GM18861 (cell line): ENCODE results near the gene SMYD4.
"Not testable (repeated sequence)": the region's sequence is repeated elsewhere in the genome, so short reads cannot be mapped to it uniquely, and the experiment has no call there.

Experiments
- ATAC-seq: cut with Tn5 transposase; IDR thresholded peaks from one replicate; pipeline ENCODE4 v1.9.1; 2021; ENCODE audit not compliant: unreplicated experiment

Gene SMYD4

GRCh38 chr17:1785930-1786329 is 43.8 kb downstream of the SMYD4 start:
- ATAC-seq: no peak

DNA sequence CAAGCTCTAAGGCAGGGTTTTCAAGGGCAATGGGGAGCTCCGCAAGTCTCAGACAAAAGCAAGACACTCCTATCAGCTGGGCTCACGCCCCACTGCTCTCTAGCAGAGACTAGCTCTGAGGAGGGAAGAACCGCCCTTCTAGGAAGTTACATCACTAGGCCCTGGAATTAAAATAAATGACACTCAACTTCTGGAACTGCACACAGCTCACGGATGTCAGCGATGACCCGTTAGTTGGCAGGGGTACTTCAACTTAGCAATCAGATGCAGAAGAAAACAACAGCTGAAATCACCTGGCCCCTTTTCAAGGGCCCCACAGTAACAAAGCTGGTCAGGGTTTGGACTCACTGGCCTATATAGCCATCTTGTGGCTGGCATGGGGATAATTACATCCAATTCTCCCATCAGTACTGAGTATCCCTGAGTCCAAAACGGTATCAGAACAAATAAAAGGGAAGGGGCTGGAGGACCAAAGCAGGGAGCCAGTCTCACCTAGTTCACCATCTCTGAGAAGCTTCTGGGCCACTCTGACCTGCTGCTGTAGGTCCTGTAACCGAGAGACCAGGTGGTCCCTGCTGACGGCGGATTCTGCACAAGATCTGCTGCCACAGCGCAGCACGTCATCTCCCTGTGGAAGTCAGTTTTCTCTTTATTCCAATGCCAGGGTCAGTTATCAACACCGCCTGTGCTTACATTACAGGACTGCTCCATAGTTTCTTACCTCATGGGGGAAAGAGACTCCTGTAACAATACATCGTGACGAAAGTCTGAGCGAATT is 45.7 kb downstream of the SMYD4 start:
- ATAC-seq: no peak

DNA sequence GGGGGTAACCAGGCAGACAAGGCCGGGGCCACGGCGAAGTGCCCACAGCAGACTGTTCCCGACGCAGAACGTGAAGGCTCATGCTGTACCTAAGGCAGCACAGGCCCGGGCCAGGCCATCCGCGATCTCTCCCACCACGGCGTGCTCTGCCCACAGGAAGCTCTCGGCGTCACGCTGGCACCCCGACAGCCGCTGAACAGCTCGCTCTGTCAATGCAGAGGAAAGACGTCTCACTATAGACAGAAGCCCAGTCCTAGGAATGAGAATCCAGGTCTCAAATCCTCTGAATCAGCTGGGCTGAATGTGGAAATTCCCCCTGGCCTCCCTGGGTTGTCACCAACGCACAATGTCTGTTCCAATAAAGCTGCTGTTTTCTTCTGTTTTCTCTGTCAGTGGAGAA is 46.4 kb downstream of the SMYD4 start:
- no peak for ATAC-seq

- no peak for ATAC-seq
These were observed 47.5 kb downstream of the SMYD4 start for GRCh38 chr17:1782171-1782567.

DNA sequence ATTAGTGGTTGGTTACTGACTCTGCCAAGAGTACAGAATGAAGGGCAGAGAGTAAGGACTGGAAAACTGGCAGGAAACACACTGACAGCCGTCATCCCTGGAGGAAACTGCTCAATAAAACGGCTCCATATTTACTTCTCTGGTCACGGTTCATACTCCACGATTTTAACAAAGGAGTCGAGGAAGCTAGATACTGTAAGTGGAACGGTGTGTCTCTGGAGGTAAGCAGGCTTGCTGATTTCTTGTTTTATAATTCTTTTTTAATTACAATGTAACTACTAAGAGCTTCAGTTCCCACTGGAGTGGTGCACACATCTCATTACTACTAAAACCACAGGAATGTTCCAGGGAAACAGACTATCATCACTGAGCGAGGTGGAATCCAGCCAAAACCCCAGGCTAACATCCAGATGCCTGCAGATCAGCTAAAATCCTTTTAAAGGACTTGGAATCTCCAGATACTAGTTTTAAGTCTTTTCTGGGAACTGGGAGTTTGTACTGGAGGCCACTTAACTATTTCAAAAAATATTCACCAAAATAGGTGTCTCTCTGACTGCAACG is 50.1 kb downstream of the SMYD4 start:
- ATAC-seq: no peak

GRCh38 chr17:1776857-1777256 is 52.8 kb downstream of the SMYD4 start:
- no peak for ATAC-seq

GRCh38 chr17:1776328-1776727 is 53.4 kb downstream of the SMYD4 start:
- no peak for ATAC-seq

DNA sequence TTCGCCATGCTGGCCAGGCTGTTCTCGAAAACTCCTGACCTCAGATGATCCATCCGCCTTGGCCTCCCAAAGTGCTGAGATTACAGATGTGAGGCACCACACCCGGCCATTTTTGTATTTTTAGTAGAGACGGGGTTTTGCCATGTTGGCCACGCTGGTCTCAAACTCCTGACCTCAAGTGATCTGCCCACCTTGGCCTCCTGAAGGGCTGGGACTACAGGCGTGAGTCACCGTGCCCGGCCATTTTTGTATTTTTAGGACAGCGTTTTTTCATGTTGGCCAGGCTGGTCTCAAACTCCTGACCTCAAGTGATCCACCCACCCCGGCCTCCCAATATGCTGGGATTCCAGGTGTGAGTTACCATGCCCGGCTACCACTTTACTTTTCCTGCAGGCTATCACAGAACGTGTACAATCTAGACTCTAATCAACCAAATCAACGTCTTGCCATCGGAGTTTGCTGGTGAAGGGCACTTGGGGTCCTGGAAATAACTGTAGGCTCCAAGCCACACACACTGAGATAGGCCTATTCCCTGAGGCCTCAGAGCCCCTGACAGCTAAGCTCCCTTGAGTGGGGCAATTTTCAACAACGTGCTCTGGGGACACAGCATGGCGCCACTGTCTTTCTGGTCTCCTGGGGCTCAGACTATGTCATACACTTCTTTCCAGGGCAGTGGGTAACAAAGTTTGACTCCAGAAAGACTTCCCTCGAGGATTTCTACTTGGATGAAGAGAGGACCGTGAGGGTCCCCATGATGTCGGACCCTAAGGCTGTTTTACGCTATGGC is 55.1 kb downstream of the SMYD4 start:
- no peak for ATAC-seq

GRCh38 chr17:1773696-1774181 is 56.0 kb downstream of the SMYD4 start:
- ATAC-seq: no peak

- ATAC-seq: not testable (repeated sequence)
These were observed 56.6 kb downstream of the SMYD4 start for GRCh38 chr17:1773000-1773695.

DNA sequence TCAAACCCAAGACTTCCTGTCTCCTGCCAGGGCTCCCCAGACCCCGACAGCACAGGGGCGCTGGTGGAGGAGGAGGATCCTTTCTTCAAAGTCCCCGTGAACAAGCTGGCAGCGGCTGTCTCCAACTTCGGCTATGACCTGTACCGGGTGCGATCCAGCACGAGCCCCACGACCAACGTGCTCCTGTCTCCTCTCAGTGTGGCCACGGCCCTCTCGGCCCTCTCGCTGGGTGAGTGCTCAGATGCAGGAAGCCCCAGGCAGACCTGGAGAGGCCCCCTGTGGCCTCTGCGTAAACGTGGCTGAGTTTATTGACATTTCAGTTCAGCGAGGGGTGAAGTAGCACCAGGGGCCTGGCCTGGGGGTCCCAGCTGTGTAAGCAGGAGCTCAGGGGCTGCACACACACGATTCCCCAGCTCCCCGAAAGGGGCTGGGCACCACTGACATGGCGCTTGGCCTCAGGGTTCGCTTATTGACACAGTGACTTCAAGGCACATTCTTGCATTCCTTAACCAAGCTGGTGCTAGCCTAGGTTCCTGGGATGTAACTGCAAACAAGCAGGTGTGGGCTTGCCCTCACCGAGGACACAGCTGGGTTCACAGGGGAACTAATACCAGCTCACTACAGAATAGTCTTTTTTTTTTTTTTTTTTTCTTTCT is 59.8 kb downstream of the SMYD4 start:
- ATAC-seq: no peak

DNA sequence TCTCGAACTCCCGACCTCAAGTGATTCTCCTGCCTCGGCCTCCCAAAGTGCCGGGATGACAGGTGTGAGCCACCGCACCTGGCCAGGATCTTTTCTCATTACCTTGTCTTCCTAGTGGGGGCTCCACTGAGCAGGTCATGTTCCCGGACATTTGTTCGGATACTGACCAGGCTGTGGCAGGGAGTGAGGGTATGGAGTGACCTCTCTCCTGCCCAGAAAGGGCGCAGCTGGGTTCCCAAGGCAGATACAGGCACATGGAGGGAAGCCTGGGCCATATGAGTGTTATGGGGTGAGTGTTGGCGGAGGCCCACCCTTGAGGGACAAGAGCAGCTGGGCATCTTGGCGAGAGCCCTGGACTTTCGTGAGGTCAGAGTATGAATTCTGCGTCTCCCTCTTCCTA is 62.3 kb downstream of the SMYD4 start:
- no peak for ATAC-seq

- no peak for ATAC-seq
These were observed 63.1 kb downstream of the SMYD4 start for GRCh38 chr17:1766382-1767135.

GRCh38 chr17:1765576-1765975 is 64.1 kb downstream of the SMYD4 start:
- ATAC-seq: no peak

- ATAC-seq: not testable (repeated sequence)
These were observed 65.0 kb downstream of the SMYD4 start for GRCh38 chr17:1764705-1765104.

GRCh38 chr17:1764284-1764683 is 65.4 kb downstream of the SMYD4 start:
- ATAC-seq: no peak

DNA sequence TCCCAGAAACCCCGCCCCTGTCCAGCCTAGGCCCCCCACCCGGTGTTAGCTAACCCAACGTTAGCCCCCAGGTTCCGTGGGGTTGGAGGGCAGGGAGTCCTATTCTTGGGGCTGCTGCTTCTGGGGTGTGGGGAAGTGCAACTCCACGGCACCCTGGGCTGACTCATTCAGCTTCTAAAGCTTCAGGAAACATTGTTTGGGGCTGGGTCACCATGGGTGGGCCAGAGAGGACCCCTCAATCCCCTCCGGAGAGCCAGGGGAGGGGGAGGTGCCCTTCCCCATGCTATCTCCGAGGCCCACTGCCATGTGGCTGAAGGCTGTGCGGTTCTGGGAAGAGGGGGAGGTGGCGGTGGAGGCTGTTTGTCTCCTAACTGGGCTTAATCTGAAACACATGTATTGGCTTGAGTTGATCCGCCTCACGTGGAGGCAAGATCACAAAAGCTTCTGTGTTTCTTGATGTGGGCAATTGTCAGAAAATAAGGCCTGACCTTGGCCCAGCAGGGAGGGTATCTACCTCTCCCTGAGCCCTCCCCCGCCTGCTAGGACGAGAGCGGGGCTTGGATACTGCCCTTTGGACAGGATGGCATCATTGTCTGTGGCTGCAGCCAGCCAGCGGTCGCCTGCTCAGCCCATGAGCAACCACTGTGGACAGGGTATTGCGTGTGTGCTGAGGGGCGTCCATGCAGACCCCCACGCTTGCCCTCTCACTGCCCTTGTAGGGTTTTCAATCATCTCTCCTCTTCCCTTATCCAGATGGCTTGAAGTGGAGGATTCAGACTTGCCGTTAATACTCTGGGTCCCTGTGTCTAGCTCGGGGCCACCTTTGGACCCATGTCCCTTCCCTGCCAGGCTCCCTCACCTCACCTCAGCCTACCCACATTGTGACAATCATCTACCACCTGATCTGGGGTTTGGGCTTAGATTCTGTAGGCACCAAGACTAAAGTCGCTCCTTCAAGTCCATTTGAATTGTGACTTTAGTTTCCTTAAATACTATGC is 66.5 kb downstream of the SMYD4 start:
- no peak for ATAC-seq

GRCh38 chr17:1762233-1762900 is 67.3 kb downstream of the SMYD4 start:
- no peak for ATAC-seq
